Muscle of leg (tissue), 11 donors: ENCODE data around the gene OR6J1. TPM values are rescaled to one million over a fixed set of nuclear protein-coding genes. Genes with fewer than 3 reads are reported as not detected.

ENCODE experiments used
- DNase-seq: peaks from one replicate; pipeline ENCODE4 v3.0.0; 2013
- H3K27ac ChIP-seq: one replicate; pipeline ENCODE4 v1.5.1; 2013; ENCODE audit warnings: mild to moderate bottlenecking, low read length, control low read depth
- H3K27me3 ChIP-seq: one replicate; pipeline ENCODE4 v1.6.1; 2013; ENCODE audit warnings: low read length; ENCODE audit not compliant: control insufficient read depth, insufficient read depth
- H3K36me3 ChIP-seq: one replicate; pipeline ENCODE4 v1.6.1; 2013; ENCODE audit warnings: low read length; ENCODE audit not compliant: control insufficient read depth, insufficient read depth
- H3K4me1 ChIP-seq: one replicate; pipeline ENCODE4 v1.6.1; 2013; ENCODE audit warnings: low read length; ENCODE audit not compliant: control insufficient read depth, insufficient read depth
- H3K4me3 ChIP-seq: one replicate; pipeline ENCODE4 v1.5.1; 2013; ENCODE audit warnings: low read length, control low read depth
- H3K9me3 ChIP-seq: replicated peaks from 2 replicates; pipeline ENCODE4 v1.6.1; 2013; ENCODE audit warnings: low read depth, low read length; ENCODE audit not compliant: control insufficient read depth
- WGBS: methylation state at CpG from one replicate; pipeline ENCODE4 v1.1.5; 2013; ENCODE audit warnings: missing lambda C conversion rate; ENCODE audit not compliant: insufficient coverage; 5-methylcytosine and 5-hydroxymethylcytosine counted together
- polyA plus RNA-seq, 8 donors: library from polyadenylated mRNA; unstranded; fragments of 120-200 nt; gene quantifications; one replicate each; pipeline versions ENCODE4 v1.2.1 to v1.2.3, GENCODE V29; 2013; ENCODE audit warnings: inconsistent platforms in 1 of 8, low replicate concordance in 1 of 8; ENCODE audit not compliant: insufficient read length in 8 of 8, insufficient read depth in 1 of 8
- total RNA-seq: library from RNA; stranded (reverse); fragments of 120-200 nt; gene quantifications from one replicate; pipeline ENCODE4 v1.2.4, GENCODE V29; 2013

Gene OR6J1
- total and polyA plus RNA-seq, 9 donors, result 0.06 to 0.14 (median 0.09) TPM; not detected in 1

DNA sequence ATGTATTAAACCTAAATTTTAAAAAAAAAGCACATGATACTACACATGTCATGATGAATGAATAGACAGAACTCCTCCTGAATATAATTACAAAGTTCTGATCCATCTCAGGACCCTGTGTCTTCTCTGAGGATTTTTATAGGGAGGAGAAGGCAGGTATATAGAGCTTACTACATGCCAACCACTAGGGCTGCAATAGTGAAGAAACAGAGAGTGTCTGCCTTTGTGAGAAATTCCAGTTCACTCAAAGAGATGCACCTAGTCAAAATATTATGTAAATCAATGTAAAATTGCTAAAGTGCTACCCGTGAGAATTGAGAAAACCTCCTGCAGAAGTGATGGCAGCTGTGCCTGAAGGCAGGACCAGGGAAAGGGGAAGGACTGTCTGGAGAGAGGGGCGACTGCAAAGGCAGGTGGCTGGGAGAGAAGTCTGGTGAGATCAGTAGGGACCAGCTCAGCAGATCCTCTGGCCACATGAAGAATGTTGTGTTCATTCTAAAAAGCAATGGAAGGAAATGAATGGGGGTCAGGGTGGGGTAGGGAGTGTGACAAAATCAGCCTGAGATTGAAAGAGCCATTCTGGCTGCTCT is 31.0 kb downstream of the OR6J1 start:
- 62% methylated on average over 2 of the region's 2 CpGs for WGBS

DNA sequence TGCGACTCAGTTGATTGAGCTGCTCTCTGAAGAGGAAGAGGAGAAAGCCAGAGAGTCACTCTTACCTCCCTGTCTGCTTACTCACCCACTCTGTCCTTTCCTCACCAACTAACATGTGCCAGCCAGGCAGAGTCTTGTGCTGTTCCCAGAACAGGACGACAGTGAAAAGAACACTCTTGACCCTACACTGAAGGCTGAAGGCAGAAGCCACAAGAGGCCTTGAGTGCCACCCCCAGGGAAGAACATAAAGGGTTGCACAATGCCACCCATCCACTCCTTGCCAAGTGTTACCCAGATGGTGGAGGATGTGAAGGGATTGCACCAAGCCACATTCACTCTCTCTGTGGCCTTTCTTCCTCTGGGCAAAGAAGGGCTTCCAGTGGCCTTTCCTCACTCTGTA is 33.2 kb downstream of the OR6J1 start:
- WGBS, result no CpG with 5 or more reads among the region's 2 CpGs
- H3K36me3 ChIP-seq, result peaks cover 58% of the 10 kb centered on the region
- H3K27ac ChIP-seq, result no peak overlapping the region
- H3K4me3 ChIP-seq, result no peak overlapping the region
- H3K9me3 ChIP-seq, result peaks cover 2% of the 10 kb centered on the region
- peaks cover 18% of the 10 kb centered on the region for H3K4me1 ChIP-seq
- no peak for DNase-seq
- no peaks in the 10 kb centered on the region for H3K27me3 ChIP-seq

More for the DNA sequence above, 31.0 kb downstream of the OR6J1 start:
- Histone ChIP-seq H3K4me3 (no peak overlapping the region), H3K27me3 (no peaks in the 10 kb centered on the region), H3K27ac (no peak overlapping the region), H3K36me3 (peaks cover 40% of the 10 kb centered on the region), H3K9me3 (peaks cover 2% of the 10 kb centered on the region), H3K4me1 (peaks cover 11% of the 10 kb centered on the region)
- DNase-seq, result no peak

DNA sequence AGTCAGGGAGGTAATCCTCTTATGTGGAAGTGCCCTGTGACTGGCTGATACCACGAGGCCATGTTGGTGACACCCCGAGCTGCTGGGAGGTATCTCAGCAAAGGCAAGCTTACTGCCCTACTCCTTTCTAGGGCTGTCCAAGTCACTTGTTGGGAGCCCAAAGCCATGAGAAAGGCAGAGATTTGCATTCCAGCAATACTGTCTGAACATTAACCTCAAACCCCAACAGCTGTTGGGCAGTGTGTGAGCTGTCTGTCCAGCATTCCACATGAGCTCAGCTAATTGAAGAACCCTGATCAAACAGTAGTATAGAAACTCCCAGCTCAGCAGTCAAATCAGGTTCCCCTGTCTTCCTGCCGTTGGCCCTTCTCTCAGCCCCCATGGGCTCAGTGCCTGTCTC is 36.9 kb downstream of the OR6J1 start:
- peaks cover 6% of the 10 kb centered on the region for H3K4me1 ChIP-seq
- 78% methylated on average over 1 of the region's 3 CpGs for WGBS
- peaks cover 80% of the 10 kb centered on the region for H3K36me3 ChIP-seq
- H3K4me3 ChIP-seq, result no peak overlapping the region
- H3K9me3 ChIP-seq, result no peaks in the 10 kb centered on the region
- H3K27me3 ChIP-seq, result no peaks in the 10 kb centered on the region
- no peak for DNase-seq
- no peak overlapping the region for H3K27ac ChIP-seq

DNA sequence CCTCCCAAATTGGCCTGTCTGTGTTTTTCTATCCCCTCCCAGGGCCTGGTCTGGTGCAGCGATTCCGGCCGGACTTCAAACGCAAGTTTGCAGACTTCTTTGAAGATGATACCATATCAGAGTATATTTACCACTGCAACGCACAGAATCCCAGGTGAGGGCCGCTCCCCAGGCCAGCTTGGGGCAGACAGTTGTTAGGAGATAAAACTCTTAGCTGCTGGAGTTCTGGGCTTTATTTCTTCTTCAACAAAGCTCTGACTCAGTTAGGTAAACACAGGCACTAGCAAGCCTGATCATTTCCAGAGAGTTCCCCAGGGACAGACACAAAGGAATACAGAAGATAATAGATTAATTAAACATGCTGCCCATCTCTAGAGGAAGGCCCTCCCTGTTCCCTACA is 37.8 kb downstream of the OR6J1 start:
- Histone ChIP-seq H3K36me3 (peaks cover 79% of the 10 kb centered on the region), H3K9me3 (no peaks in the 10 kb centered on the region), H3K4me1 (peaks cover 6% of the 10 kb centered on the region), H3K27me3 (no peaks in the 10 kb centered on the region), H3K4me3 (no peak overlapping the region), H3K27ac (no peak overlapping the region)
- no peak for DNase-seq
- WGBS, result no CpG with 5 or more reads among the region's 6 CpGs

DNA sequence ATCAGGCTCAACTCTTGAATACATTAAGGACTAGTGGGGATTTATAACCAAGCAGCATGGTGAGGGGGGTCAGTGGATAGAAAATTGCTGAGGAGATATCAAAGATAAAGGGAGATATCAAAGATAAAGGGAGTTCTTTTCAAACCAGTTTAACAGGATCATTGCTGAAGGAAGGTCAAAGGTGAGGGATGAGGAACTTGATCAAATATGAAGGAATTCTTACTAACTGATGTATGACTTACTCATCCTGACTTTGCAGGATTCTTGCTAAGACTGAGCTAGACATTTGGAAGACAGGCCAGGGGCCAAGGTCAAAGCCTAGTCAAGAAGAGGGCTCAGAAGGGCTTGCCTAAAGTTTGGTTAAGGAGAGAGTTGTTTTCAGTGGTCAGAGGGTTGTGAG is 41.3 kb downstream of the OR6J1 start:
- H3K4me3 ChIP-seq, result no peak overlapping the region
- no peaks in the 10 kb centered on the region for H3K27me3 ChIP-seq
- no peak for DNase-seq
- H3K4me1 ChIP-seq, result peaks cover 16% of the 10 kb centered on the region
- no peak overlapping the region for H3K27ac ChIP-seq
- no peaks in the 10 kb centered on the region for H3K9me3 ChIP-seq
- H3K36me3 ChIP-seq, result peaks cover 53% of the 10 kb centered on the region

DNA sequence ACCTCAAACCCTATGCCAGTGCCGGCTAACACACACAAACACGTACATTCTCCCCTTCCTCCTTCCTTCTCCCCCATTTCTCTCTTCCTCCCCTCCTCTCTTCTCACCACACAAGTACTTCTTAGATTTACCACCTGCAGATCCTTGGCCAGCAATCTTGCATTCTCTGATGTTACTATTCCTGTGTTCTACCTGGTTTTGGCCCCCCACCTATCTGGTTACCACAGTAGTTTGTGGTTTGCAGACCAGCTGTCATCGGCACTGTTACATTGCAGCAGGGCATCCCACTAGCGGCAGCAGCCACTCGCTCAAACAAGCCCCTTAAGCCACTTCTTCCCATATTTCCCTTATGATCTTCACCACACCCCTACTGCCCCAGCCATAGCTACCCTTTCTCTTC is 42.2 kb downstream of the OR6J1 start:
- H3K9me3 ChIP-seq, result no peaks in the 10 kb centered on the region
- H3K4me1 ChIP-seq, result peaks cover 12% of the 10 kb centered on the region
- 86% methylated on average over 5 of the region's 5 CpGs for WGBS
- no peak for DNase-seq
- peaks cover 46% of the 10 kb centered on the region for H3K36me3 ChIP-seq
- H3K27me3 ChIP-seq, result no peaks in the 10 kb centered on the region
- no peak overlapping the region for H3K4me3 ChIP-seq
- no peak overlapping the region for H3K27ac ChIP-seq

DNA sequence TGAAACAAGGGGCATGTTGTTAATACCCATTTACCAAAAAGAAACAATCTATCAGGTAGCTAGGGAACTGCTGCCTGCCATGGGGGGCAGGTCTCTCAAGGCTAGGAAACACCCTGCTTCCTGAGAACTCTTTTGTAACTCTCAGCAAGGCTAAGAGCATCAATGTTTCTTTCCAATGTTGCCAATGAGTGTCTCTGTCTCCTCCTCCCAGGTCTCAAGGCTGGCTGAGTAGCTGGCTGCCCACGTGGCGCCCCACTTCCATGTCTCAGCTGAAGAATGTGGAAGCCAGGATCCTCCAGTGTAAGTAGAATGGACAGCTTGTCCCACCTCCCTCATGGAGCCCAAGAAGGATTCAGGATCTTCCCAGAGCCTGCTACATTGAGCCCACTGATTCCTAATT is 42.7 kb downstream of the OR6J1 start:
- no peaks in the 10 kb centered on the region for H3K9me3 ChIP-seq
- DNase-seq, result no peak
- WGBS, result 100% methylated on average over 1 of the region's 2 CpGs
- no peaks in the 10 kb centered on the region for H3K27me3 ChIP-seq
- H3K36me3 ChIP-seq, result peaks cover 42% of the 10 kb centered on the region
- peaks cover 12% of the 10 kb centered on the region for H3K4me1 ChIP-seq
- no peak overlapping the region for H3K27ac ChIP-seq
- H3K4me3 ChIP-seq, result no peak overlapping the region

DNA sequence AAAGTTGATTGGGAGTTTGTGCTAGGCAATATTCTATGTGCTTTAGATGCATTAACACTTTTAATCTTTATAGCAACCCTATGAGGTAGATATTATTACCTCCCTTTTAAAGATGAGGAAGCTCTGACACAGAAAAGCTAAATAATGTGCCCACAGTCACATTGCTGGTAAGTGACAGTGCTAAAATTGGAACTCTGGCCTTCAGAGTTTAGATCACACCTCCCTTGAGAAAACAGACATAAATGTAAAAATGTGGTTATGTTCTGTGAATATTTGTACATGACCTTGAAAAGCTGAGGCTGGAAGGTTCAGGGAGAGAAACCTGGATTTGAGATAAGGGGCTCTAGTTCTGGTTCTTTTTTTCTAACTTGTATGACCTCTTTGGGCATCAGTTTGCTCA is 44.1 kb downstream of the OR6J1 start:
- peaks cover 12% of the 10 kb centered on the region for H3K4me1 ChIP-seq
- H3K27me3 ChIP-seq, result peaks cover 4% of the 10 kb centered on the region
- DNase-seq, result no peak
- H3K27ac ChIP-seq, result no peak overlapping the region
- peaks cover 29% of the 10 kb centered on the region for H3K36me3 ChIP-seq
- H3K4me3 ChIP-seq, result no peak overlapping the region
- no peaks in the 10 kb centered on the region for H3K9me3 ChIP-seq

DNA sequence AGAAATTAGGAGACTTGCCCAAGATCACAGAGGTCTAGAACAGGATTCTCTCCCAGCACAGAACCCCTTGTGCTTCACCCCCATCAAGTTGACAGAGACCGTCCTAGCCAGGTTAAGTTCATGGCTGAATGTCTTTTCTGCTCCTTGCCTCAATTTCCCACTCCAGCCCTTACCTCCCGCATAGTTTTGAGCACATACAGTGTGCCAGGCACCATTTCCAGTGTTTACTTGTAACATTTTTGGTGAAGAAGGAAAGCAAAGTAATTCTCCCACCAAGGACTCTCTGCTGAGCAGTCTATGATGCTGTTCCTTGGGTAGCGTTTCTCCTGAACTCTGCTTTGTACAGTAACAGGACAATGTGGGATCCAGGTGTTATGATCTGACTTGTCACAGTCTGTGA is 44.8 kb downstream of the OR6J1 start:
- Histone ChIP-seq H3K4me3 (peak overlapping the region; percentile 1), H3K4me1 (peaks cover 12% of the 10 kb centered on the region), H3K27ac (no peak overlapping the region), H3K27me3 (peaks cover 4% of the 10 kb centered on the region), H3K36me3 (peaks cover 23% of the 10 kb centered on the region), H3K9me3 (no peaks in the 10 kb centered on the region)
- DNase-seq, result no peak
- WGBS, result no CpG with 5 or more reads among the region's 3 CpGs

DNA sequence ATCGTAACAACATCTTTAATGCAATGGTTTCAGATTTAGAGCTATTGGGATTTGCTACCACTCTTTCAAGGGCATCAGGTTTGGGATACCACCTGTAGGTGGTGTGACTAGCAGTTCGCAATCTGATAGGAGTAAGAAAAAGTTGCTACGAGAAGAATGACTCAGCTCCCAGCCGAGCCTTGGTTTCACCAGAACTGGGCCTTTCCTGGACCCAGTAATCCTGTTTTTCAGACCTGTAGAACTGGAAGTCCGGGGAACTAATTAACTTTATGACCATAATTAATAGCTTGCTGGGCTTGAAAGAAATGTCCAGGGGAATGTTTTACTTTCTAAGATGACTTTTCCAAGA is 45.3 kb downstream of the OR6J1 start:
- Histone ChIP-seq H3K9me3 (no peaks in the 10 kb centered on the region), H3K27me3 (peaks cover 8% of the 10 kb centered on the region), H3K36me3 (peaks cover 22% of the 10 kb centered on the region), H3K4me1 (peaks cover 12% of the 10 kb centered on the region), H3K27ac (no peak overlapping the region), H3K4me3 (peak overlapping the region; percentile 74)
- DNase-seq, result peak; percentile 44
- 11% methylated on average over 1 of the region's 5 CpGs for WGBS
